Measurements from ENCODE around the gene MAN1C1.

- no peak for TF ChIP-seq SIN3A (IDR thresholded peaks at IDR 0.05; ENCODE audit: low read depth)
- TF ChIP-seq POLR2A (IDR thresholded peaks at IDR 0.05; ENCODE audit: borderline replicate concordance, extremely low read depth, insufficient read depth, insufficient read length), result no peak
- TF ChIP-seq CTCF (IDR thresholded peaks at IDR 0.05 in 2 of 3, conservative IDR thresholded peaks at IDR 0.05 in 1 of 3; ENCODE audit: borderline replicate concordance in 1 of 3, insufficient read depth in 1 of 3, low read depth in 2 of 3, low read length in 2 of 3), result no peak
- no peak for TF ChIP-seq MAX (IDR thresholded peaks at IDR 0.05)
- no peak for TF ChIP-seq SP1 (IDR thresholded peaks at IDR 0.05; ENCODE audit: low read depth)
Measured at GRCh38 chr1:25699500-25700143, 83.0 kb downstream of the MAN1C1 start.

Measured in HCT116 (cell line).